Panc1 (cell line): Measurements from ENCODE around the gene NRCAM. TPM values are rescaled to one million over a fixed set of nuclear protein-coding genes. Genes with fewer than 3 reads are reported as not detected.

ENCODE experiments used
- ATAC-seq: fragments of 200-7000 bp; cut with Tn5 transposase; 2 replicates; pipeline ENCODE4 v1.9.1; 2020; ENCODE audit warnings: mild to moderate bottlenecking, moderate library complexity
- BruUV-seq: library from RNA; stranded (reverse); fragments of 400-500 nt; replicated peaks from 2 replicates; lab custom pipeline; 2021; lab: Mats Ljungman, UMichigan
- CTCF ChIA-PET: fragments of 300-600 bp; sonication (Branson Sonifier 250); formaldehyde crosslinking; loops from one replicate; lab custom pipeline; 2022; ENCODE audit warnings: antibody characterized with exemption; lab: Charles Lee
- POLR2A ChIA-PET: fragments of 300-600 bp; sonication (Branson Sonifier 250); formaldehyde crosslinking; loops from one replicate; lab custom pipeline; 2022; ENCODE audit warnings: antibody characterized with exemption; lab: Charles Lee
- DNase-seq: peaks from one replicate; pipeline ENCODE4 v3.0.0-alpha.2; 2010; ENCODE audit warnings: low read depth, low spot score
- H3K27ac ChIP-seq: 2 replicates; pipeline ENCODE4 v1.5.1; 2011; ENCODE audit warnings: mild to moderate bottlenecking, low read length, inconsistent platforms
- H3K27me3 ChIP-seq: fragments of 200-500 bp; sonication (Bioruptor generic); 2 replicates; pipeline ENCODE4 v1.6.0; 2014; ENCODE audit warnings: low read length, inconsistent platforms; ENCODE audit not compliant: control insufficient read depth, insufficient read depth
- H3K36me3 ChIP-seq: fragments of 200-500 bp; sonication (Bioruptor generic); 2 replicates; pipeline ENCODE4 v1.5.1; 2014; ENCODE audit warnings: inconsistent platforms, mild to moderate bottlenecking, low read length, moderate library complexity; ENCODE audit not compliant: control insufficient read depth, insufficient read depth
- H3K4me1 ChIP-seq: 2 replicates; pipeline ENCODE4 v1.5.1; 2011; ENCODE audit warnings: inconsistent platforms, mild to moderate bottlenecking, low read length, moderate library complexity; ENCODE audit not compliant: control insufficient read depth, insufficient read depth
- H3K4me3 ChIP-seq, 2 experiments: 2 replicates each; pipeline ENCODE4 v1.5.1; 2011 to 2012; ENCODE audit warnings: low read depth in 2 of 2, low read length in 2 of 2, mild to moderate bottlenecking in 2 of 2, inconsistent platforms in 1 of 2, moderate library complexity in 1 of 2
- H3K9me3 ChIP-seq: fragments of 200-500 bp; sonication (Bioruptor generic); 2 replicates; pipeline ENCODE4 v1.5.1; 2014; ENCODE audit warnings: low read depth, mild to moderate bottlenecking, inconsistent platforms, low read length, moderate library complexity; ENCODE audit not compliant: control insufficient read depth, insufficient read depth
- POLR2AphosphoS5 ChIP-seq: IDR thresholded peaks from 2 replicates; pipeline ENCODE4 v1.6.1; 2012; ENCODE audit warnings: mild to moderate bottlenecking, low read depth, low read length, moderate library complexity
- SIN3A ChIP-seq: IDR thresholded peaks from 2 replicates; pipeline ENCODE4 v1.6.1; 2012; ENCODE audit warnings: low read depth, mild to moderate bottlenecking, low read length, moderate library complexity, borderline replicate concordance; ENCODE audit not compliant: insufficient read depth
- TCF7L2 ChIP-seq: IDR thresholded peaks from 2 replicates; pipeline ENCODE4 v1.6.1; 2011; ENCODE audit warnings: mild to moderate bottlenecking, low read depth, low read length, inconsistent platforms
- in situ Hi-C: cut with HindIII; loops from 2 replicates; pipeline ENCODE4 v1.10.0; 2016; ENCODE audit warnings: low sequenced_read_pairs, low pct_unique_long_range_greater_than_20kb
- intact Hi-C: fragments of 100-400 bp; cut with micrococcal nuclease; formaldehyde crosslinking; loops from one replicate; pipeline ENCODE4 v1.10.0; 2022; ENCODE audit not compliant: unreplicated experiment
- total RNA-seq: library from RNA; stranded (reverse); gene quantifications from one replicate; pipeline ENCODE4 v1.2.1, GENCODE V29; 2021; ENCODE audit not compliant: unreplicated experiment
- TF ChIP-seq, protein P1 (sequence below): fragments of 450-650 bp; IDR thresholded peaks from 2 replicates; pipeline ENCODE4 v1.5.1; 2017; ENCODE audit warnings: mild to moderate bottlenecking
- TF ChIP-seq, protein P2 (sequence below), 2 experiments: IDR thresholded peaks; 2 replicates each; pipeline ENCODE4 v1.6.1; 2011 to 2012; ENCODE audit warnings: low read depth in 2 of 2, control low read depth in 1 of 2, low read length in 1 of 2, mild to moderate bottlenecking in 1 of 2, moderate library complexity in 1 of 2; ENCODE audit not compliant: insufficient read depth in 1 of 2

The NRCAM gene
- total RNA-seq, 1 experiment from 2014 or later: 0.21 TPM

DNA sequence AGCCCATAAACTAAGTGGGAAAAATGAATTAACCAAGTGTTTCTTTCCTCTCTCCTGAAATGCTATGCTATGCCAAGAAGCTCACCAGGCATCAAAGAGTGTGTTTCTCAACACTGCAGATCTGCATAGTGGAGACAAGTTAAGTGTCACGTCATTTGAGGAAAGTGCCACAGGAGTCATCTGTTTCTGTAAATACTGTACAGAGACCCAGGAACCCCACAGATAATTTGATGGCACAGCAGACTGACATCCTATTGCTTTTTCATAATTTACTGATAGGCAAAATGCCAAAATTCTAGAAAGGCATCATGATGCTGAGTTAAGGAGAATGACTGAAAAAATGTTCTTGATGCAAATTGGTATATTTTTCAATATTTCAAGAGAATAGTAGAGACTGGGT is 124.3 kb downstream of the NRCAM start:
- no peak overlapping the region for H3K4me3 ChIP-seq
- DNase-seq (no peak), ATAC-seq (no peak)
- BruUV-seq: no TSS peak
- POLR2A ChIA-PET: no interaction called here
- no peak overlapping the region for H3K27ac ChIP-seq
- H3K9me3 ChIP-seq: no peaks in the 10 kb centered on the region
- H3K27me3 ChIP-seq: no peaks in the 10 kb centered on the region
- CTCF ChIA-PET: no interaction called here
- H3K36me3 ChIP-seq: no peaks in the 10 kb centered on the region
- in situ Hi-C loops (no loop called here), intact Hi-C loops (no loop called here)
- no peak for TF ChIP-seq TCF7L2
- no peak for TF ChIP-seq SIN3A
- TF ChIP-seq POLR2AphosphoS5: no peak
- TF ChIP-seq, protein P1, sequence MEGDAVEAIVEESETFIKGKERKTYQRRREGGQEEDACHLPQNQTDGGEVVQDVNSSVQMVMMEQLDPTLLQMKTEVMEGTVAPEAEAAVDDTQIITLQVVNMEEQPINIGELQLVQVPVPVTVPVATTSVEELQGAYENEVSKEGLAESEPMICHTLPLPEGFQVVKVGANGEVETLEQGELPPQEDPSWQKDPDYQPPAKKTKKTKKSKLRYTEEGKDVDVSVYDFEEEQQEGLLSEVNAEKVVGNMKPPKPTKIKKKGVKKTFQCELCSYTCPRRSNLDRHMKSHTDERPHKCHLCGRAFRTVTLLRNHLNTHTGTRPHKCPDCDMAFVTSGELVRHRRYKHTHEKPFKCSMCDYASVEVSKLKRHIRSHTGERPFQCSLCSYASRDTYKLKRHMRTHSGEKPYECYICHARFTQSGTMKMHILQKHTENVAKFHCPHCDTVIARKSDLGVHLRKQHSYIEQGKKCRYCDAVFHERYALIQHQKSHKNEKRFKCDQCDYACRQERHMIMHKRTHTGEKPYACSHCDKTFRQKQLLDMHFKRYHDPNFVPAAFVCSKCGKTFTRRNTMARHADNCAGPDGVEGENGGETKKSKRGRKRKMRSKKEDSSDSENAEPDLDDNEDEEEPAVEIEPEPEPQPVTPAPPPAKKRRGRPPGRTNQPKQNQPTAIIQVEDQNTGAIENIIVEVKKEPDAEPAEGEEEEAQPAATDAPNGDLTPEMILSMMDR: no peak
- TF ChIP-seq, protein P2, sequence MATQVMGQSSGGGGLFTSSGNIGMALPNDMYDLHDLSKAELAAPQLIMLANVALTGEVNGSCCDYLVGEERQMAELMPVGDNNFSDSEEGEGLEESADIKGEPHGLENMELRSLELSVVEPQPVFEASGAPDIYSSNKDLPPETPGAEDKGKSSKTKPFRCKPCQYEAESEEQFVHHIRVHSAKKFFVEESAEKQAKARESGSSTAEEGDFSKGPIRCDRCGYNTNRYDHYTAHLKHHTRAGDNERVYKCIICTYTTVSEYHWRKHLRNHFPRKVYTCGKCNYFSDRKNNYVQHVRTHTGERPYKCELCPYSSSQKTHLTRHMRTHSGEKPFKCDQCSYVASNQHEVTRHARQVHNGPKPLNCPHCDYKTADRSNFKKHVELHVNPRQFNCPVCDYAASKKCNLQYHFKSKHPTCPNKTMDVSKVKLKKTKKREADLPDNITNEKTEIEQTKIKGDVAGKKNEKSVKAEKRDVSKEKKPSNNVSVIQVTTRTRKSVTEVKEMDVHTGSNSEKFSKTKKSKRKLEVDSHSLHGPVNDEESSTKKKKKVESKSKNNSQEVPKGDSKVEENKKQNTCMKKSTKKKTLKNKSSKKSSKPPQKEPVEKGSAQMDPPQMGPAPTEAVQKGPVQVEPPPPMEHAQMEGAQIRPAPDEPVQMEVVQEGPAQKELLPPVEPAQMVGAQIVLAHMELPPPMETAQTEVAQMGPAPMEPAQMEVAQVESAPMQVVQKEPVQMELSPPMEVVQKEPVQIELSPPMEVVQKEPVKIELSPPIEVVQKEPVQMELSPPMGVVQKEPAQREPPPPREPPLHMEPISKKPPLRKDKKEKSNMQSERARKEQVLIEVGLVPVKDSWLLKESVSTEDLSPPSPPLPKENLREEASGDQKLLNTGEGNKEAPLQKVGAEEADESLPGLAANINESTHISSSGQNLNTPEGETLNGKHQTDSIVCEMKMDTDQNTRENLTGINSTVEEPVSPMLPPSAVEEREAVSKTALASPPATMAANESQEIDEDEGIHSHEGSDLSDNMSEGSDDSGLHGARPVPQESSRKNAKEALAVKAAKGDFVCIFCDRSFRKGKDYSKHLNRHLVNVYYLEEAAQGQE (IDR thresholded peaks at IDR 0.05; ENCODE audit: insufficient read depth in 1 of 2, low read depth in 2 of 2, low read length in 1 of 2): no peak
- H3K4me1 ChIP-seq: no peaks in the 10 kb centered on the region

DNA sequence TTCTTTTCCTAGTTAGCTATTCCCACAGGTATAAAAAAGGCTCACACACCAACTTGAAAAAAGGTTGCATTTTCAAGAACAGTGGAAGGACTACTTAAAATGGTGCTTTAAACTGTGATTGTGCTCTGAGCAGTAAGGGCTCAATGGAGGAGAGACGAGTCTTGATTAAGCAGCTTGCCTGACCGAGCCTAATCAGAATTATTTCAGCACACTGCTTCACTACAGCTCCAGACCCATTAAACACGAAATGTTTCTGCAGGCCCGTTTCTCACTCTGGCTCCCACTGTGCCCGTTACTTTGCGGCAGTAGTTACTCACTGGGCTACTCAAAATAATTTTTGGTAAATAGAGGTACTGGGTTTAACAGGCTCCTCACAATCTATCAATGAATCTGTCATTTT is 126.0 kb downstream of the NRCAM start:
- in situ Hi-C loops: no loop called here
- Histone ChIP-seq H3K27me3 (no peaks in the 10 kb centered on the region), H3K27ac (no peak overlapping the region), H3K4me3 (no peak overlapping the region), H3K4me1 (no peaks in the 10 kb centered on the region), H3K9me3 (no peaks in the 10 kb centered on the region), H3K36me3 (no peaks in the 10 kb centered on the region)
- CTCF ChIA-PET: no interaction called here
- BruUV-seq: no TSS peak
- no peak for DNase-seq
- ATAC-seq: no peak
- TF ChIP-seq SIN3A: no peak
- TF ChIP-seq POLR2AphosphoS5: no peak
- TF ChIP-seq TCF7L2: no peak
- intact Hi-C loops: no loop called here
- POLR2A ChIA-PET: no interaction called here

DNA sequence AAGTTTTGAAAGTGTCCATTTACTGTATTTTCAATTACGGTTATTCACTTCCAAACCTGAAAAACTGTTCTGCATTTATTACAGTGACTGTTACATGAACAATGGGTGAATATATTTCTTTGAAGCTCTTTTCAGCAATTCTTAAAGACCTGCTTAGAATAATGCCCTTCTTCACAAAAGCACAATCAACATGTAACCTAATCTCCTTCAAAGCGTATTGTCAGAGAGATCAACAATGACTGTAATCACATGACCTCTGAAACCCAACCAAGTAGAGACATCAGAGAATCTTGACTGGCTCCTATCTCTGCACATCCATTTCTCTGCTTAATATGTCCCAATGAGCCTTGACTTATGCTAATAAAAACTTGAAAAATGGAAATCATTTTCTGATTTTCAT is 126.7 kb downstream of the NRCAM start:
- in situ Hi-C loops: no loop called here
- Histone ChIP-seq H3K4me3 (no peak overlapping the region), H3K4me1 (no peaks in the 10 kb centered on the region), H3K27ac (no peak overlapping the region), H3K9me3 (no peaks in the 10 kb centered on the region), H3K27me3 (no peaks in the 10 kb centered on the region), H3K36me3 (no peaks in the 10 kb centered on the region)
- POLR2A ChIA-PET: no interaction called here
- CTCF ChIA-PET: no interaction called here
- no peak for DNase-seq
- BruUV-seq: no TSS peak
- ATAC-seq: no peak
- TF ChIP-seq SIN3A: no peak
- no peak for TF ChIP-seq TCF7L2
- TF ChIP-seq, protein P2 (IDR thresholded peaks at IDR 0.05; ENCODE audit: insufficient read depth in 1 of 2, low read depth in 2 of 2, low read length in 1 of 2): no peak
- TF ChIP-seq, protein P1: no peak
- TF ChIP-seq POLR2AphosphoS5: no peak
- intact Hi-C loops: no loop called here
